Lung microvascular endothelial cell (primary cell): Measurements from ENCODE around the gene RBM11. TPM values are rescaled to one million over a fixed set of nuclear protein-coding genes. Genes with fewer than 3 reads are reported as not detected.
"Not testable (repeated sequence)": the region's sequence is repeated elsewhere in the genome, so short reads cannot be mapped to it uniquely, and the experiment has no call there.

Experiments used
- DNase-seq, 2 donors: peaks; one replicate each; pipeline versions ENCODE4 v3.0.0 to v3.0.0-alpha.2; 2010; ENCODE audit warnings: low read depth in 2 of 2
- total RNA-seq: library from RNA; depleted of rRNA; stranded (reverse); fragments of >200 nt; gene quantifications from 2 replicates; pipeline ENCODE4 v1.2.1, GENCODE V29; 2014

The RBM11 gene, protein sequence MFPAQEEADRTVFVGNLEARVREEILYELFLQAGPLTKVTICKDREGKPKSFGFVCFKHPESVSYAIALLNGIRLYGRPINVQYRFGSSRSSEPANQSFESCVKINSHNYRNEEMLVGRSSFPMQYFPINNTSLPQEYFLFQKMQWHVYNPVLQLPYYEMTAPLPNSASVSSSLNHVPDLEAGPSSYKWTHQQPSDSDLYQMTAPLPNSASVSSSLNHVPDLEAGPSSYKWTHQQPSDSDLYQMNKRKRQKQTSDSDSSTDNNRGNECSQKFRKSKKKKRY
- under 0.01 TPM in 1 of 2 replicates, not detected in the other for total RNA-seq

GRCh38 chr21:14215971-14216641 is at the start of gene RBM11:
Gene RBM11 (plus strand): TSS chr21:14216157. CDS start chr21:14216187, 30 bp downstream.
- peak in 1 of 2 donors; percentile 32 for DNase-seq

DNA sequence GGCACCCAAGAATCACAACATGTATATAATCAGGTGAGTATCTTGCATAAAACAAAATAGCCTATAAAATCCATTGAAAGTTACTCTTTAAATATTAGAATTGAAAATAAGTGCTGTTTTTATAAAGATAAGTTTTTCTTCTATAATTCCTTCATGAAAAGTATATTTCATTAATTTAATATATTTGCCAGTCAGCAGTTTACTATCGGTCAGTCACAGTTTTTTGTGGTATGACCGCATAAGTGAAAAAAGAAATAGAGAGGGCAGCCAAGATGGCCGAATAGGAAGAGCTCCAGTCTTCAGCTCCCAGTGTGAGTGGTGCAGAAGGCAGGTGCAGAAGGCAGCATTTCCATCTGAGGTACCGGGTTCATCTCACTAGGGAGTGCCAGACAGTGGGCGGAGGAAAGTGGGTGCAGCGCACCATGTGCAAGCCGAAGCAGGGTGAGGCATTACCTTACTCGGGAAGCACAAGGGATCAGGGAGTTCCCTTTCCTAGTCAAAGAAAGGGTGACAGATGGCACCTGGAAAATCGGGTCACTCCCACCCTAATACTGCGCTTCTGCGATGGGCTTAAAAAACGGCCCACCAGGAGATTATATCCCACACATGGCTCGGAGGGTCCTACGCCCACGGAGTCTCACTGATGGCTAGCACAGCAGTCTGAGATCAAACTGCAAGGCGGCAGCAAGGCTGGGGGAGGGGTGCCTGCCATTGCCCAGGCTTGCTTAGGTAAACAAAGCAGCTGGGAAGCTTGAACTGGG is 49.3 kb upstream of the RBM11 start:
- not testable (repeated sequence) for DNase-seq

- DNase-seq: no peak
Measured at GRCh38 chr21:14206222-14206621, 9.7 kb upstream of the RBM11 start.

DNA sequence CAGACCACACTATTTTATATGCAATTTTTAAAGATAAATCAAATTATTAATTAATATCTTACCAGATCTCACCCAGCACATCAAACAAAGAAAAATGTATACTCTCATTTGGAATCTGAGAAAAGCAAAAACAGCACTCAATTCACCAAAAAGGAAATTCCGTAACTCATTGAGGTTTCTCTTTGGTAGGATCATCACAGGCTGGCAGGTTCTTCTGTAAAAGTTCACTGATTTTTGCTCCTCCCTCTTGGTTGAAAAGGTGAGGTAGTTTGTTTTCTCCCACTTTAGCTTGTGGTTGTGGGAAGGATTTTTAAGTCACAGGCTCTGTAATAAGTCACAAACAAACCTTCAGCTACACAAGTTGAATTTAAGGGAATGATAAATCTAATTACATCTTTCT is 5.2 kb upstream of the RBM11 start, which contains the start of gene LIPI:
LIPI (minus strand) TSS at position 218 of the 400 bp plus-strand sequence; CDS start at position 108, 110 bp downstream.
- no peak for DNase-seq

- DNase-seq: no peak
Measured at GRCh38 chr21:14213164-14213563, 2.8 kb upstream of the RBM11 start.

- DNase-seq: no peak
Measured at GRCh38 chr21:14223365-14223764, 7.4 kb downstream of the RBM11 start.

GRCh38 chr21:14229399-14229798 is 13.4 kb downstream of the RBM11 start:
- no peak for DNase-seq

DNA sequence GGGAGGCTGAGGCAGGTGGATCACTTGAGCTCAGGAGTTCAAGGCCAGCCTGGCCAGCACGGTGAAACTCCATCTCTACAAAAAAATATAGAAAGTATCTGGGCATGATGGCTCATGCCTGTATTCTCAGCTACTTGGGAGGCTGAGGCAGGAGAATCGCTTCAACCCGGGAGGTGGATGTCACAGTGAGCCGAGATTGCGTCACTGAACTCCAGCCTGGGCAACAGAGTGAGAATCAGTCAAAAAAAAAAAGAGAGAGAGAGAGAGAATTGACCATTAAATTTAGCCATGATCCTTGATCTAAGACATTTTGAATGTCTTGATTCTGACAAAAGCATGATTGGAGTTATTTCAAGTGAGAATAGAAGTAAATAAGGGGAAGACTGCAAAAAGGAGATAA is 19.1 kb downstream of the RBM11 start:
- DNase-seq: no peak

DNA sequence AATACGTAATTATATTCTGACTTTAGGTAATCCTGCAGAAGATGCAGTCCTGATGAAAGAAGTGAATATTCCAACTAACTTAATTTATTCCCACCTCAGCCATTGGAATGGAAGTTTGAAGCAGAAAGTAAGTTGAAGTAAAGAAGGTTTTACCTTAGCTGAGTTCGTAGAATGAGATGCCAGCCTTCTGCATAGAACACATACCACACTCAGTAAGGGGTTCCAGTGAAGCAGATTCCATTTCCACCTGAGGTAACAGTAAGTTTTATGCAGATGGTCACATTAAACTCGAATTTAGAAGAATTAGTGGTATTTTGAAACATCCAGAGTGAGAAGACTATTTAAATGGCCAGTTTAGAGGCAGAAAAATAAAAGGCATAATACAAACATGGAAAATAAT is 20.2 kb downstream of the RBM11 start:
- no peak for DNase-seq

DNA sequence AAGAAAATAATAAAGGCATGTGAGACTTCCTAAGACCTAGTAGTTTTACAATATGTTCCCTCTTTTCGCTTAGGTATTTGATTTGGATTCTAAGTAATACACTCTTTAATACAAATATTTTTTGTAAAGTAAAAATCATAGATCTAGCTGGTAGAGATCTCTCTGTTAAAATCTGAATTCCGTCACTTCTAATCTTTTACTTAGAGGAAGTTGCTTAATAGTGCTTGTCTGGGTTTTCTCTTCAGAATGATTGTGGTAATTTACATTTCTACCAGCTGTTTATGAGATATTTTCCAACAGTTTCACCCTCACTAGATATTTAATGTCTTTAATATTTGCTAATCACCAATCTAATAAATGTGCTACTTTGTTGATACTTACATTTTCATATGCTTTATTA is 23.3 kb downstream of the RBM11 start:
- DNase-seq: no peak

GRCh38 chr21:14241297-14241696 is 25.3 kb downstream of the RBM11 start:
- no peak for DNase-seq

- DNase-seq: no peak
Measured at GRCh38 chr21:14243461-14243860, 27.5 kb downstream of the RBM11 start.

DNA sequence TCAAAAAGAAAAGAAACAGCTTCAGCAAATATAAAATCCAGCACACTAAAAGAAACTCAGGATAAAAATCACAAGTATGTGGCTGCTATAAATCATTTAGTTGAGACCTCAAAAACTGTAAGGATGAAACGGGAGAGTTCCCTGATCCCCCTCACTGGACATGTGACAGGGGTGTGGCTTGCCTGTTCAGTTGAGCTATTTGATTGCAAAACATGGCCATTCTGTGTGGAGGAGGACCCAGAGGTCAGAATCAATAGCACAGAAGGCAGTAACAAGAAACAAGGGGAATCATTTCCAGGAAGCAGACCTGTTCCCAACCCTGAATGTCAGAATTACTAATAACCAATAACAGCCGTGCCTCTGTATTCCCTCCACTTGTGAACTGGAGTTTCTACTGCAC is 27.9 kb downstream of the RBM11 start:
- no peak for DNase-seq

- no peak for DNase-seq
Measured at GRCh38 chr21:14244911-14245310, 29.0 kb downstream of the RBM11 start.

DNA sequence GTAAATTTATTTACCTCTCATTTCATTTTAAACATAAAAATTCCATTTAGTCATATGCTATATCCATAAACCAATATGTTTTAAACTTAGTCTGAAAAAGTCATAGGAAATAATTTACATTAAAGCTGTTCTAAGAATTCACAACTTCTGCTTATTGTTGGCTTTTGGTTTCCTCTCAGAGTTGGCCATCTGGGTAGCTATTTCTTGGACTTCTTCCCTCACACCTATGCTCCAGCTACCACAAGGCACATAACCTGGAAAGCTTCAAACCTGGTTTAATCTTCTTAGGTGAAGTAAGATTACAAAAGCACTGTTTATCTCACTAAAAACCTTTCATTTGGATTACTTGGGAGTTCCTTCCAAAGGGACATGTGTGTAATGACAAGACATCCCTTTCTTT is 29.8 kb downstream of the RBM11 start:
- DNase-seq: no peak

- no peak for DNase-seq
Measured at GRCh38 chr21:14251336-14251735, 35.4 kb downstream of the RBM11 start.

- DNase-seq: peak; percentile 48 to 72
Measured at GRCh38 chr21:14259747-14260146, 43.8 kb downstream of the RBM11 start.

DNA sequence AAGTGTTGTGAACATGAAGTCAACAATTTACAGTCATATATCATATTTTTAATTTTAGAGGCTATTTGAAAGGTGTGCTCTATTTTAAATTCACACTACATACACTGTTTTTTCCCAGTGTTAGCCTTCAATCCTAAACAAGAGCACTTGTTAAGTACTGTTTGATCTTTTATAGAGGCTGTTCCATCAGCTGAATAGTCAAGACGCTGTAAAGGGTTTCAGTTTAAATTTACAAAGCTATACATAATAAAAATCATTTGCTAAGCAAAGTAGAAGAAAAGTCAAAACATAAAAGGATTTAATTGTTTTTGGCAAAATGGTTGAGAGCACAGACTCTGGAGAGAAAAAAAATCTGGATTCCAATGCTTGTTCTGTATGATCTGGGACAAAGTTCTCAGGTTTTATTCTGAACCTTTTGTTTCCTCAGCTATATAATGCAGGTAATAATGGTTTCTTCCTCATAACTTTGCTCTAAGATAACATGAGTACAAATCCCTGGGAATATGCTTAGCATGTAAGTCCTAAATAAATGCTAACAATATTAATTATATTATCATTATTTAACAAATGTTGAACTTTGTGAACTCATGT is 44.3 kb downstream of the RBM11 start:
- no peak for DNase-seq

- DNase-seq: no peak
Measured at GRCh38 chr21:14262039-14262438, 46.1 kb downstream of the RBM11 start.

GRCh38 chr21:14263879-14264278 is 47.9 kb downstream of the RBM11 start:
- DNase-seq: peak in 1 of 2 donors; percentile 37

DNA sequence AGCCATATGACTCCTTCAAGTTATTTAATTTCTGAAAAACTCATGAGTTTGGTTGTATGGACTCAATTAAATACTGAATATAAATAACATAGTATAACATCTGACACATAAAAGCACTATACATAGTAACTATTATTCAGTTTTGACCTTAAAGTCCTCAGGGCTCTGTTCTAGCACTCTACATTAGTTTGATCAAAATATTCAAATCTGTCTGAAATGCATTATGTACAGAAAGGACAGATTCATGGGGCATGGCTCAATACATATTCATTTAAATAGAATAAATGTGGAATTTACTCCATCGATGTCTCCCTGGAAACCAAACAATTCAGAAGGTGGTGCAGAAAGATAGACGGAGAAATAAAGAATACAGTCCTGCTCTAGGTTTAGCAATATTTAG is 49.1 kb downstream of the RBM11 start:
- no peak for DNase-seq

GRCh38 chr21:14267076-14267475 is 51.1 kb downstream of the RBM11 start:
- no peak for DNase-seq
